HG02642 (cell line): ENCODE data around the gene MCOLN1.
A peak's percentile ranks its signal among the peaks of the same experiment; 100 is the strongest.
"Not testable (repeated sequence)": the region's sequence is repeated elsewhere in the genome, so short reads cannot be mapped to it uniquely, and the experiment has no call there.

ENCODE experiments used
- ATAC-seq: cut with Tn5 transposase; IDR thresholded peaks from one replicate; pipeline ENCODE4 v1.9.1; 2021; ENCODE audit warnings: mild to moderate bottlenecking; ENCODE audit not compliant: unreplicated experiment, poor library complexity

Gene MCOLN1

GRCh38 chr19:7522923-7523667 lies 671 bp downstream of the MCOLN1 start:
- ATAC-seq = peak; percentile 1

GRCh38 chr19:7524523-7524922 lies 2.1 kb downstream of the MCOLN1 start:
- ATAC-seq = no peak

- no peak for ATAC-seq
Measured at GRCh38 chr19:7524992-7525739, 2.7 kb downstream of the MCOLN1 start.

- no peak for ATAC-seq
Measured at GRCh38 chr19:7526059-7526929, 3.9 kb downstream of the MCOLN1 start.

GRCh38 chr19:7527516-7528191 lies 5.2 kb downstream of the MCOLN1 start:
- ATAC-seq = no peak

GRCh38 chr19:7528192-7528519 lies 5.7 kb downstream of the MCOLN1 start:
- no peak for ATAC-seq

- no peak for ATAC-seq
Measured at GRCh38 chr19:7528522-7529245, 6.3 kb downstream of the MCOLN1 start.

GRCh38 chr19:7529246-7529600 lies 6.8 kb downstream of the MCOLN1 start:
- no peak for ATAC-seq

- no peak for ATAC-seq
Measured at GRCh38 chr19:7529610-7530490, 7.4 kb downstream of the MCOLN1 start.

- no peak for ATAC-seq
Measured at GRCh38 chr19:7533281-7533885, 11.0 kb downstream of the MCOLN1 start.

- ATAC-seq = peak; percentile 39
Measured at GRCh38 chr19:7533925-7534480, 11.6 kb downstream of the MCOLN1 start.

- peak; percentile 11 for ATAC-seq
Measured at GRCh38 chr19:7534531-7535046, 12.2 kb downstream of the MCOLN1 start.

GRCh38 chr19:7535047-7535997 lies 12.9 kb downstream of the MCOLN1 start, which contains the start of gene PNPLA6:
TSS of gene PNPLA6 (plus strand) at chr19:7535717. CDS start at chr19:7535789, 72 bp downstream.
- peak; percentile 69 for ATAC-seq

GRCh38 chr19:7535998-7536695 lies 13.7 kb downstream of the MCOLN1 start:
- ATAC-seq = peak; percentile 0

- not testable (repeated sequence) for ATAC-seq
Measured at GRCh38 chr19:7538990-7539389, 16.6 kb downstream of the MCOLN1 start.

- no peak for ATAC-seq
Measured at GRCh38 chr19:7539827-7540425, 17.5 kb downstream of the MCOLN1 start.
